Left ventricle myocardium inferior (tissue), 1 donor: ENCODE results near the gene WDR11. TPM values are rescaled to one million over a fixed set of nuclear protein-coding genes. Genes with fewer than 3 reads are reported as not detected.

Experiments used
- DNase-seq: peaks from one replicate; pipeline ENCODE4 v3.0.0-alpha.2; 2020
- H3K27ac ChIP-seq: fragments of 200-600 bp; replicated peaks from 2 replicates; pipeline ENCODE4 v1.8.0; 2021
- H3K27me3 ChIP-seq: fragments of 200-600 bp; 2 replicates; pipeline ENCODE4 v1.8.0; 2021; ENCODE audit warnings: low read depth
- H3K36me3 ChIP-seq: fragments of 200-600 bp; 2 replicates; pipeline ENCODE4 v1.8.0; 2021
- H3K4me1 ChIP-seq: fragments of 200-600 bp; 2 replicates; pipeline ENCODE4 v1.8.0; 2021
- H3K4me3 ChIP-seq: fragments of 200-600 bp; 2 replicates; pipeline ENCODE4 v1.8.0; 2021; ENCODE audit warnings: mild to moderate bottlenecking, moderate library complexity
- H3K9me3 ChIP-seq: fragments of 200-600 bp; replicated peaks from 2 replicates; pipeline ENCODE4 v1.8.0; 2021
- CTCF ChIP-seq: fragments of 200-600 bp; IDR thresholded peaks from 2 replicates; pipeline ENCODE4 v1.8.0; 2021; ENCODE audit warnings: antibody characterized with exemption, mild to moderate bottlenecking, borderline replicate concordance
- intact Hi-C: fragments of 100-400 bp; cut with micrococcal nuclease; formaldehyde crosslinking; loops from one replicate; pipeline ENCODE4 v1.11.0; 2022
- total RNA-seq: library from RNA; stranded (reverse); fragmentation: NEBNext Ultra II Directional; extraction: Animal tissue kit (Norgen Biotek cat#: 25700); gene quantifications from one replicate; pipeline ENCODE4 v1.2.1, GENCODE V29; 2021
- donor health status: DM: no; HTN: yes; CAD: no; lungs with severe emphysema.

WDR11 gene
- total RNA-seq, 1 donor from 2014 or later, result 11.2 TPM

GRCh38 chr10:120861178-120861855, 10.2 kb downstream of the WDR11 start:
- H3K27me3 ChIP-seq, result no peaks in the 10 kb centered on the region
- no peak for TF ChIP-seq CTCF
- H3K36me3 ChIP-seq, result peaks cover 77% of the 10 kb centered on the region
- H3K4me3 ChIP-seq, result no peak overlapping the region
- intact Hi-C loops, result no loop called here
- H3K27ac ChIP-seq, result no peak overlapping the region
- H3K9me3 ChIP-seq, result no peaks in the 10 kb centered on the region
- DNase-seq, result no peak
- H3K4me1 ChIP-seq, result no peaks in the 10 kb centered on the region

GRCh38 chr10:120873741-120874140, 22.6 kb downstream of the WDR11 start:
- H3K4me1 ChIP-seq, result no peaks in the 10 kb centered on the region
- H3K9me3 ChIP-seq, result no peaks in the 10 kb centered on the region
- no peak for TF ChIP-seq CTCF
- intact Hi-C loops, result no loop called here
- H3K4me3 ChIP-seq, result no peak overlapping the region
- no peaks in the 10 kb centered on the region for H3K27me3 ChIP-seq
- H3K36me3 ChIP-seq, result peaks cover 89% of the 10 kb centered on the region
- no peak overlapping the region for H3K27ac ChIP-seq
- DNase-seq, result no peak

- Histone ChIP-seq H3K27ac (no peak overlapping the region), H3K27me3 (no peaks in the 10 kb centered on the region), H3K36me3 (peaks cover 74% of the 10 kb centered on the region), H3K4me3 (no peak overlapping the region), H3K9me3 (no peaks in the 10 kb centered on the region), H3K4me1 (no peaks in the 10 kb centered on the region)
- no peak for TF ChIP-seq CTCF
- DNase-seq, result no peak
- intact Hi-C loops, result no loop called here
Measured at GRCh38 chr10:120883071-120883470, 31.9 kb downstream of the WDR11 start.

- TF ChIP-seq CTCF, result no peak
- peaks cover 83% of the 10 kb centered on the region for H3K36me3 ChIP-seq
Measured at GRCh38 chr10:120887482-120887881, 36.3 kb downstream of the WDR11 start.

GRCh38 chr10:120891365-120891764, 40.2 kb downstream of the WDR11 start:
- Histone ChIP-seq H3K9me3 (no peaks in the 10 kb centered on the region), H3K27me3 (no peaks in the 10 kb centered on the region), H3K4me3 (no peak overlapping the region), H3K36me3 (peaks cover 82% of the 10 kb centered on the region), H3K4me1 (no peaks in the 10 kb centered on the region), H3K27ac (no peak overlapping the region)
- no peak for TF ChIP-seq CTCF
- no peak for DNase-seq
- intact Hi-C loops, result no loop called here

More at GRCh38 chr10:120887482-120887881, 36.3 kb downstream of the WDR11 start:
- Histone ChIP-seq H3K27ac (no peak overlapping the region), H3K4me3 (no peak overlapping the region), H3K9me3 (no peaks in the 10 kb centered on the region), H3K27me3 (no peaks in the 10 kb centered on the region), H3K4me1 (no peaks in the 10 kb centered on the region)
- DNase-seq, result no peak
- intact Hi-C loops, result no loop called here
